ENCODE data around the gene DCAF11. TPM values are rescaled to one million over a fixed set of nuclear protein-coding genes. Genes with fewer than 3 reads are reported as not detected.

The DCAF11 gene
- total and polyA plus RNA-seq, 2 of the 8 experiments (the other 6 are each of a cell fraction or from before 2014, with no cell fraction given): 60.4 to 63.6 TPM

DNA sequence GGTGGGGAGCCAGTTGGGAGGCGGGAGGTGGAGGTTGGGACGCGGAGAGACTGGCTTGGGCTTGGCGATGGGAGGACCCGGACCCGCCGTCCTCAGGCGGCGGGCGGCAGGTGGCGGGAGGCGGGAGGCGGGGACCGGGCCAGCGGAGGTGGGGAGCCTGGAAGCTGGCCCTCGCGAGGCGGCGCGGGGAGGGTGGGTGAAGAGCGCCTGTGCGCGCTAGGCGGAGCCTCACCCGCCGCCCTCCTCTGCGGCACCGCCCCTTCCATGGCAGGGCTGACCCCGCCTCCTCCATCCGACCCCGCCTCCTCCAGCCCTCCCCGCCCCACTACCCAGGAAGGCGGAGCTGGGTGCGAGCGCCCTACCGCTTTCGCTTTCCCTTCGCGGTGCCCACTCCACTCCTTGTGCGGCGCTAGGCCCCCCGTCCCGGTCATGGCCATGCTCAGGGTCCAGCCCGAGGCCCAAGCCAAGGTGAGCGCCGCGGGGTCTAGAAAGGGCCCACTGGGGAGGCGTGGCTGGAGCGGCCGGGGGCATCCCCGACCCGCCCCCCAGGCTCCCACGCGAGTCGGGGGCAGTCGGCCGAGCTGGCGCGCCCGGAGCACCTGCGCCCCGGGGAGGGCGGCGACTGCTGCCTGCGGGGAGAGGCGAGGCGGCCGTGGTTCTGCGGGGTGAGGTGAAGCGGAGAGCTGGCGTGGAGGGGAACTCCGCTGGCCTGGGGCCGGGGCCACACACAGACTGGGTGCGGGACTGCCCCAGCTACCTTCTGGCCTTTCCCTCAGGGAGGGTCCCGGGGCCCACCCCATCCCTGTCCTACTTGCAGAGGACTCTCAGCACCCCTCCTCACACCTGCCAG is 21.5 kb downstream of the DCAF11 start, which contains the start of gene PSME1:
Gene PSME1, plus strand, starts transcription at position 361 of the 850 bp plus-strand sequence. Its CDS starts 69 bp downstream, at position 430.
- peaks cover 8% of the 10 kb centered on the region; the same call in 1 of the 2 replicates for H3K23me2 ChIP-seq (ENCODE audit: low read depth, low read length)
- H2BK20ac ChIP-seq (ENCODE audit: low read length): no peak within 1 kb of the TSS
- peaks cover 8 to 25% (median 14%) of the 10 kb centered on the region in 4 experiments; a peak in 6 of 8 replicates for H3K36me3 ChIP-seq (ENCODE audit: control insufficient read depth in 2 of 4, insufficient read depth in 4 of 4, low read length in 3 of 4)
- peaks cover 0 to 1% of the 10 kb centered on the region in 2 experiments for H4K20me1 ChIP-seq (replicated peaks in 1 of 2; ENCODE audit: control insufficient read depth in 1 of 2, insufficient read depth in 2 of 2, low read length in 2 of 2)
- WGBS, 2 experiments (ENCODE audit: extremely low coverage in 1 of 2, insufficient coverage in 1 of 2, insufficient read length in 1 of 2, insufficient replicate concordance in 2 of 2, low coverage in 1 of 2, low lambda C conversion rate in 2 of 2, missing lambda C conversion rate in 1 of 2): 2% methylated on average over 40 of the region's 75 CpGs; no CpG with 5 or more reads in 1 of the 2 experiments
- H3K27ac ChIP-seq (ENCODE audit: low read depth, low read length): peak within 1 kb of the TSS; percentile 14; the same call in 1 of the 2 replicates
- H2BK15ac ChIP-seq (ENCODE audit: low read length): peak within 1 kb of the TSS; percentile 4; the same call in 1 of the 2 replicates
- H2AK5ac ChIP-seq (ENCODE audit: low read depth, low read length): no peak within 1 kb of the TSS
- no peak within 1 kb of the TSS; the same call in 1 of the 2 replicates for H2BK12ac ChIP-seq (ENCODE audit: low read depth, low read length)
- no peak within 1 kb of the TSS for H3K23ac ChIP-seq (ENCODE audit: insufficient read length)
- no peak for FAIRE-seq
- H2BK120ac ChIP-seq (replicated peaks; ENCODE audit: low read depth, low read length): no peak within 1 kb of the TSS
- peak within 1 kb of the TSS; percentile 42 to 89 (median 60); a peak in 6 of 7 replicates for H3K9ac ChIP-seq (replicated peaks in 1 of 4; ENCODE audit: extremely low read depth in 1 of 4, low read depth in 3 of 4, low read length in 3 of 4)
- peak within 1 kb of the TSS; percentile 64 for H4K8ac ChIP-seq (ENCODE audit: extremely low read depth, insufficient read depth, low read length)
- H3K79me2 ChIP-seq (ENCODE audit: control insufficient read depth in 1 of 2, insufficient read depth in 2 of 2, low read length in 2 of 2): peaks cover 0 to 12% of the 10 kb centered on the region in 2 experiments; a peak in 2 of 4 replicates
- peak within 1 kb of the TSS; percentile 81 to 95 for H3K4me2 ChIP-seq (ENCODE audit: insufficient read depth in 1 of 2, low read depth in 2 of 2, low read length in 2 of 2)
- H3K14ac ChIP-seq (ENCODE audit: insufficient read length): no peak within 1 kb of the TSS
- no peaks in the 10 kb centered on the region for H3K9me3 ChIP-seq (ENCODE audit: insufficient read depth in 2 of 2, low read depth in 1 of 2, low read length in 1 of 2)
- CTCF ChIA-PET (ENCODE audit: partially characterized antibody): interaction anchor here (0.6 to 1.7 kb wide), 8 partner anchors 11 to 77 kb away, joined by 3 to 7 read pairs (median 4); partner anchors contain the start of genes DCAF11, IRF9, NRL and PSME2
- no peaks in the 10 kb centered on the region for H3K27me3 ChIP-seq (replicated peaks in 1 of 4; ENCODE audit: control insufficient read depth in 3 of 4, extremely low read depth in 1 of 4, insufficient read depth in 3 of 4, low read length in 3 of 4)
- no peak within 1 kb of the TSS for H3K4ac ChIP-seq (replicated peaks; ENCODE audit: insufficient read length, low read depth, low read length)
- peak within 1 kb of the TSS; percentile 17 for H3K18ac ChIP-seq (ENCODE audit: extremely low read depth, low read length)
- peak within 1 kb of the TSS; percentile 79 to 100 (median 84) for H3K4me3 ChIP-seq (ENCODE audit: extremely low read depth in 1 of 4, insufficient read depth in 2 of 4, low read depth in 3 of 4, low read length in 4 of 4)
- peaks cover 4% of the 10 kb centered on the region; the same call in 1 of the 2 replicates for H3K79me1 ChIP-seq (ENCODE audit: low read depth, low read length)
- H2AFZ ChIP-seq (ENCODE audit: low read length): peak within 1 kb of the TSS; percentile 94
- H4K5ac ChIP-seq (ENCODE audit: insufficient read length, low read depth, low read length): peak within 1 kb of the TSS; percentile 34
- H4K91ac ChIP-seq (replicated peaks; ENCODE audit: insufficient read length, low read length): no peak within 1 kb of the TSS
- peak in 1 of 2 experiments; percentile 94 for DNase-seq (ENCODE audit: low read depth in 1 of 2, low spot score in 2 of 2)
- POLR2A ChIA-PET (ENCODE audit: partially characterized antibody): interaction anchor here (0.8 to 10.5 kb wide), 17 partner anchors 9 to 135 kb away, joined by 3 to 118 read pairs (median 7); partner anchors contain the start of genes CHMP4A, DCAF11, IRF9 and NRL
- peak within 1 kb of the TSS; percentile 71 for H3K56ac ChIP-seq (replicated peaks; ENCODE audit: insufficient read length, low read depth, low read length)
- peak within 1 kb of the TSS; percentile 90; the same call in 1 of the 2 replicates for H2BK5ac ChIP-seq (ENCODE audit: low read depth, low read length)
- H3K4me1 ChIP-seq (replicated peaks in 1 of 4; ENCODE audit: control insufficient read depth in 3 of 4, insufficient read depth in 4 of 4, low read length in 3 of 4): peaks cover 0 to 10% (median 6%) of the 10 kb centered on the region in 4 experiments; a peak in 5 of 7 replicates
- peak; percentile 37 to 38; a peak in 1 of 3 replicates for TF ChIP-seq POLR2A (IDR thresholded peaks at IDR 0.05; ENCODE audit: control extremely low read depth in 1 of 2, low read depth in 2 of 2, low read length in 2 of 2)
- peak in 1 of 2 experiments; percentile 22; a peak in 1 of 4 replicates for TF ChIP-seq SIN3A (conservative IDR thresholded peaks at IDR 0.05 in 1 of 2, IDR thresholded peaks at IDR 0.05 in 1 of 2; ENCODE audit: low read depth in 1 of 2, low read length in 2 of 2)
- no peak for TF ChIP-seq BCL11A (IDR thresholded peaks at IDR 0.05; ENCODE audit: low read depth in 2 of 2, low read length in 2 of 2)
- no peak for TF ChIP-seq CTBP2 (IDR thresholded peaks at IDR 0.05; ENCODE audit: borderline replicate concordance, insufficient read depth, insufficient read length, low read length)
- TF ChIP-seq CBX8 (IDR thresholded peaks at IDR 0.05; ENCODE audit: borderline replicate concordance, low read depth, low read length): no peak
- TF ChIP-seq CBX5 (IDR thresholded peaks at IDR 0.05; ENCODE audit: low read depth, low read length): no peak
- TF ChIP-seq CREB1 (IDR thresholded peaks at IDR 0.05): no peak
- TF ChIP-seq HDAC2 (IDR thresholded peaks at IDR 0.05; ENCODE audit: borderline replicate concordance in 1 of 2, low read depth in 2 of 2, low read length in 2 of 2): no peak; a peak in 1 of 4 replicates
- no peak for TF ChIP-seq CHD1 (IDR thresholded peaks at IDR 0.05; ENCODE audit: low read depth, low read length)
- TF ChIP-seq BACH1 (IDR thresholded peaks at IDR 0.05; ENCODE audit: low read length): peak; percentile 15

All from H1 (cell line).